H1 (cell line): ENCODE data around the gene VGLL4. TPM values are rescaled to one million over a fixed set of nuclear protein-coding genes. Genes with fewer than 3 reads are reported as not detected.

Experiments
- polyA plus RNA-seq, 7 experiments: library from polyadenylated mRNA; depleted of rRNA in 3 of 7; stranded (reverse) in 5 of 7; unstranded in 2 of 7; fragments of >200 nt in 5 of 7; fragments of 200-250 nt in 2 of 7; gene quantifications; 1 replicate in 5 of 7; 2 replicates in 1 of 7; 4 replicates in 1 of 7; pipeline versions ENCODE4 v1.2.1 to v1.2.3, GENCODE V29; 2011 to 2013; ENCODE audit warnings: missing spikeins in 2 of 7, mixed read lengths in 2 of 7
- small RNA-seq: library from polyadenylated mRNA; stranded (forward); fragments of <200 nt; extraction: miRNeasy Mini kit (QIAGEN cat#:217004); gene quantifications from one replicate; pipeline ENCODE3, GENCODE V24; 2013; ENCODE audit not compliant: insufficient read depth
- total RNA-seq: library from RNA; stranded (reverse); fragmentation: NEBNext Ultra II Directional; extraction: Animal tissue kit (Norgen Biotek cat#: 25700); gene quantifications from 2 replicates; pipeline ENCODE4 v1.2.1, GENCODE V29; 2021

VGLL4 gene
- total and polyA plus RNA-seq, 2 of the 8 experiments (the other 6 are each of a cell fraction or from before 2014, with no cell fraction given): 45.1 to 50.0 TPM

Small RNA genes lying within 50 kb of the gene (small RNA-seq; reads per million reads assigned to genes)
- not detected for gene AC022001.1

Other genes with a start within 250 kb of the VGLL4 start
- gene TAMM41, start 203.0 kb upstream of the VGLL4 start, total RNA-seq: 16.9 and 17.5 TPM in 2 replicates
- gene TAMM41, start 203.0 kb upstream of the VGLL4 start, polyA plus RNA-seq (2011; rRNA removed): 22.5 and 30.1 TPM in 2 replicates